Kidney epithelial cell (primary cell): ENCODE measurements around the gene PAQR3. TPM values are rescaled to one million over a fixed set of nuclear protein-coding genes. Genes with fewer than 3 reads are reported as not detected.
"Not testable (repeated sequence)": the region's sequence is repeated elsewhere in the genome, so short reads cannot be mapped to it uniquely, and the experiment has no call there.

Experiments
- DNase-seq: peaks from one replicate; pipeline ENCODE4 v3.0.0-alpha.2; 2010; ENCODE audit warnings: low read depth
- H3K27me3 ChIP-seq: 2 replicates; pipeline ENCODE4 v1.6.0; 2011; ENCODE audit warnings: low read length; ENCODE audit not compliant: control insufficient read depth, insufficient read depth
- H3K36me3 ChIP-seq: 2 replicates; pipeline ENCODE4 v1.5.1; 2011; ENCODE audit warnings: low read length; ENCODE audit not compliant: control insufficient read depth, insufficient read depth
- H3K4me3 ChIP-seq: 2 replicates; pipeline ENCODE4 v1.5.1; 2011; ENCODE audit warnings: low read depth, mild to moderate bottlenecking, control low read depth, low read length
- CTCF ChIP-seq: IDR thresholded peaks from 2 replicates; pipeline ENCODE4 v1.5.1; 2011; ENCODE audit warnings: mild to moderate bottlenecking, moderate library complexity, low read length, control low read depth, inconsistent platforms; ENCODE audit not compliant: insufficient read depth, poor library complexity, severe bottlenecking
- total RNA-seq: library from RNA; depleted of rRNA; stranded (reverse); fragments of >200 nt; gene quantifications from 2 replicates; pipeline ENCODE4 v1.2.3, GENCODE V29; 2015

The PAQR3 gene
- total RNA-seq, 1 donor from 2014 or later, result 79.0 TPM

DNA sequence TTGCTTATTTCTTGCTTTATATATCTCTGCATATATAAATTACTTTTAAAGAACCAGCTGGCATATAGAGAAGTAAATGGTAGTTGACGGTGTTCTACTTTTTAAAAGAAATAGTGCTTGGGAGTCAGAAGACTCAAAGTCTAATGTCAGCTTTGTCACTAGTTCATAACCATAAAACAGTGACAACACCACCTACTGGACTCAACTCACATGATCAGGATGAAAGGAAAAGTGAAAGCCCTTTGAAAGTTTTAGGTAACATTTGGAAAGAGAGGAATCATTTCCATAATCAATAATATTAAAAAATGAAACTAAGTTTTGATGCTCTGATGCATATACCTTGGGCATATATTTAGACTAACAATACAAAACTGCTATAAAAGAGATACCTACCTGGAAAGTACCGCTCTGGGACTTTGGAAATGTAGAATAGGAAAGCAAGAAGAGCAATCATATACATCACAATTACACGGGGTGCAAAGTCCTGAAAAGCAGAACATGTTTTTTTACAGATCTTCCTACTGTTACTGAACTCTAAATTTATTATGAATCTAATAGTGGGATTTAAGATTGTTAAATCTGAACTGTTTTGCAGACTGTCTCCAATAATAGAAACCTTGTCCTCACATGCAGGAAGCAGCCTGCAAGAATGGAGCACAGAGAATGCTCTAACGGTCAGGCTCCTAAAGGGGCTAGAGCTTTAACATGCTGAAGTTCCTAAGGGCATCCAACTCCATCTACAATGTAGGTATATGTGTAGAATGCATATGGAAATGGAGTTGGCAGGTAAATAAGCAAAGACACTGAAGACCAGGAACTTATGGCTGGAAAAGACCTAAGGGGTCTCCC lies 15.6 kb downstream of the PAQR3 start:
- Histone ChIP-seq H3K4me3 (no peak overlapping the region), H3K27me3 (no peaks in the 10 kb centered on the region), H3K36me3 (no peaks in the 10 kb centered on the region)
- DNase-seq, result no peak
- no peak for TF ChIP-seq CTCF

DNA sequence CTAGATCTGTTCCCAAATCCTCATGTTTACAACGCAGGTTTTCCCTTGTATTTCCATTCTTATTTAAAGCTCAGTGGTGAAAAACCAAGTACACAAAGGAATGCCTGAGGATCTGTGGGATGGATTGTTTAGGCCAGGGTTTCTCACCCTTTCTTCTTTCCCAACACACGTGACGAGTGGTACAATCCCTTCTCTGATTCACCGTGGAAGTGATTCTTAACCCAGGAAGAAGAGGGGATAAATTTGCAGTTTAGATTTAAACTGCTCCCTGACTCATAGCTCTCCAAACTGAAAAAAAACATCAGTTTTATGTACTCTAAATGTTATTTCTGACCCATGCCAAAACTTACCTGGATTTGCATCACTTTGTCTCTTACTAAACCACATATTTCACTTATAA lies 17.0 kb downstream of the PAQR3 start:
- TF ChIP-seq CTCF, result no peak
- peak; percentile 12 for DNase-seq
- H3K4me3 ChIP-seq, result no peak overlapping the region
- H3K27me3 ChIP-seq, result no peaks in the 10 kb centered on the region
- H3K36me3 ChIP-seq, result no peaks in the 10 kb centered on the region

- no peak for DNase-seq
- Histone ChIP-seq H3K4me3 (no peak overlapping the region), H3K36me3 (no peaks in the 10 kb centered on the region), H3K27me3 (no peaks in the 10 kb centered on the region)
- no peak for TF ChIP-seq CTCF
Observed at GRCh38 chr4:78910612-78911011, 28.6 kb downstream of the PAQR3 start.

DNA sequence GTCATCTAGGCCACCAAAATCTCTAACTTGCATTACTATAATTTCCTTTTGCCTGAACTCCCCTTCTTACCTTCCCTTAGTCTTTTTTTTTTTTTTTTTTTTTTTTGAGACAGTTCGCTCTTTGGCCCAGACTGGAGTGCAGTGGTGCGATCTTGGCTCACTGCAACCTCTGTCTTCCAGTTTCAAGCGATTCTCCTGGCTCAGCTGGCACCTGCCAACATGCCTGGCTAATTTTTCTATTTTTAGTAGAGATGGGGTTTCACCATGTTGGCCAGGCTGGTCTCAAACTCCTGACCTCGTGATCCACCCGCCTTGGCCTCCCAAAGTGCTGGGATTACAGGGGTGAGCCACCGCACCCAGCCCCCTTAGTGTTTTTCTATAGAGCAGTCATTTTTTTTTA lies 30.3 kb downstream of the PAQR3 start:
- H3K36me3 ChIP-seq, DNase-seq, H3K27me3 ChIP-seq, H3K4me3 ChIP-seq: not testable (repeated sequence)

GRCh38 chr4:78907638-78908037 lies 31.6 kb downstream of the PAQR3 start:
- no peaks in the 10 kb centered on the region for H3K27me3 ChIP-seq
- no peak for TF ChIP-seq CTCF
- DNase-seq, result no peak
- H3K4me3 ChIP-seq, result no peak overlapping the region
- H3K36me3 ChIP-seq, result no peaks in the 10 kb centered on the region

- Histone ChIP-seq H3K27me3 (no peaks in the 10 kb centered on the region), H3K36me3 (no peaks in the 10 kb centered on the region), H3K4me3 (no peak overlapping the region)
- no peak for TF ChIP-seq CTCF
- no peak for DNase-seq
Observed at GRCh38 chr4:78904143-78904542, 35.1 kb downstream of the PAQR3 start.
